Fibroblast of lung (primary cell): ENCODE data around the gene HS3ST6. TPM values are rescaled to one million over a fixed set of nuclear protein-coding genes. Genes with fewer than 3 reads are reported as not detected.
A peak's percentile ranks its signal among the peaks of the same experiment; 100 is the strongest.

Source experiments
- DNase-seq, 2 donors: peaks; one replicate each; pipeline versions ENCODE4 v3.0.0 to v3.0.0-alpha.2; 2010; ENCODE audit warnings: low read depth in 2 of 2
- H2AFZ ChIP-seq: 2 replicates; pipeline ENCODE4 v1.5.1; 2012; ENCODE audit warnings: low read length, control low read depth, inconsistent platforms
- H3K27ac ChIP-seq: 2 replicates; pipeline ENCODE4 v1.5.1; 2011; ENCODE audit warnings: low read length, control low read depth; ENCODE audit not compliant: insufficient read depth
- H3K27me3 ChIP-seq: 2 replicates; pipeline ENCODE4 v1.5.1; 2011; ENCODE audit warnings: mild to moderate bottlenecking, low read length; ENCODE audit not compliant: control insufficient read depth, insufficient read depth
- H3K36me3 ChIP-seq: 2 replicates; pipeline ENCODE4 v1.5.1; 2011; ENCODE audit warnings: low read length; ENCODE audit not compliant: control insufficient read depth, insufficient read depth
- H3K4me1 ChIP-seq: 2 replicates; pipeline ENCODE4 v1.5.1; 2011; ENCODE audit warnings: low read length; ENCODE audit not compliant: control insufficient read depth, insufficient read depth; ENCODE audit errors: extremely low read depth
- H3K4me2 ChIP-seq: 2 replicates; pipeline ENCODE4 v1.5.1; 2011; ENCODE audit warnings: low read length, control low read depth; ENCODE audit not compliant: insufficient read depth; ENCODE audit errors: extremely low read depth
- H3K4me3 ChIP-seq, 4 experiments: fragments of 200-600 bp in 1 of 4; sonication (generic) in 1 of 4; replicated peaks in 1 of 4; 2 replicates each; pipeline ENCODE4 v1.5.1; 2011 to 2016; ENCODE audit warnings: low read length in 4 of 4, low read depth in 3 of 4, mild to moderate bottlenecking in 3 of 4, control low read depth in 2 of 4, inconsistent platforms in 1 of 4, mixed read lengths in 1 of 4; ENCODE audit not compliant: insufficient read depth in 1 of 4; ENCODE audit errors: control extremely low read depth in 1 of 4
- H3K79me2 ChIP-seq: 2 replicates; pipeline ENCODE4 v1.5.1; 2012; ENCODE audit warnings: mild to moderate bottlenecking, low read length, inconsistent platforms; ENCODE audit not compliant: control insufficient read depth, insufficient read depth
- H3K9ac ChIP-seq: 2 replicates; pipeline ENCODE4 v1.5.1; 2011; ENCODE audit warnings: mild to moderate bottlenecking, low read length, control low read depth; ENCODE audit not compliant: insufficient read depth
- H3K9me3 ChIP-seq: 2 replicates; pipeline ENCODE4 v1.5.1; 2012; ENCODE audit warnings: low read depth, low read length; ENCODE audit not compliant: control insufficient read depth, insufficient read depth
- H4K20me1 ChIP-seq: 2 replicates; pipeline ENCODE4 v1.5.1; 2011; ENCODE audit warnings: low read length; ENCODE audit not compliant: control insufficient read depth, insufficient read depth; ENCODE audit errors: extremely low read depth
- EZH2 ChIP-seq: IDR thresholded peaks from 2 replicates; pipeline ENCODE4 v1.5.1; 2012; ENCODE audit warnings: low read length, control low read depth, mild to moderate bottlenecking; ENCODE audit errors: missing control alignments
- polyA plus RNA-seq, 2 donors: library from polyadenylated mRNA; depleted of rRNA in 1 of 2; stranded (reverse) in 1 of 2; unstranded in 1 of 2; fragments of >200 nt; gene quantifications; 2 replicates each; pipeline ENCODE4 v1.2.1, GENCODE V29; 2011 to 2012; ENCODE audit warnings: missing spikeins in 1 of 2
- total RNA-seq: library from RNA; depleted of rRNA; stranded (reverse); fragments of >200 nt; gene quantifications from 2 replicates; pipeline ENCODE4 v1.2.1, GENCODE V29; 2014
- TF ChIP-seq, protein P1 (sequence below), 2 donors: IDR thresholded peaks in 1 of 2; conservative IDR thresholded peaks in 1 of 2; 1 replicate in 1 of 2; 2 replicates in 1 of 2; pipeline ENCODE4 v1.5.1; 2011 to 2012; ENCODE audit warnings: low read length in 2 of 2, control low read depth in 1 of 2, inconsistent platforms in 1 of 2, low read depth in 1 of 2, mild to moderate bottlenecking in 1 of 2

HS3ST6 gene
- total and polyA plus RNA-seq, 2 donors (not counting 1 experiment from before 2014, with no cell fraction given) = not detected

DNA sequence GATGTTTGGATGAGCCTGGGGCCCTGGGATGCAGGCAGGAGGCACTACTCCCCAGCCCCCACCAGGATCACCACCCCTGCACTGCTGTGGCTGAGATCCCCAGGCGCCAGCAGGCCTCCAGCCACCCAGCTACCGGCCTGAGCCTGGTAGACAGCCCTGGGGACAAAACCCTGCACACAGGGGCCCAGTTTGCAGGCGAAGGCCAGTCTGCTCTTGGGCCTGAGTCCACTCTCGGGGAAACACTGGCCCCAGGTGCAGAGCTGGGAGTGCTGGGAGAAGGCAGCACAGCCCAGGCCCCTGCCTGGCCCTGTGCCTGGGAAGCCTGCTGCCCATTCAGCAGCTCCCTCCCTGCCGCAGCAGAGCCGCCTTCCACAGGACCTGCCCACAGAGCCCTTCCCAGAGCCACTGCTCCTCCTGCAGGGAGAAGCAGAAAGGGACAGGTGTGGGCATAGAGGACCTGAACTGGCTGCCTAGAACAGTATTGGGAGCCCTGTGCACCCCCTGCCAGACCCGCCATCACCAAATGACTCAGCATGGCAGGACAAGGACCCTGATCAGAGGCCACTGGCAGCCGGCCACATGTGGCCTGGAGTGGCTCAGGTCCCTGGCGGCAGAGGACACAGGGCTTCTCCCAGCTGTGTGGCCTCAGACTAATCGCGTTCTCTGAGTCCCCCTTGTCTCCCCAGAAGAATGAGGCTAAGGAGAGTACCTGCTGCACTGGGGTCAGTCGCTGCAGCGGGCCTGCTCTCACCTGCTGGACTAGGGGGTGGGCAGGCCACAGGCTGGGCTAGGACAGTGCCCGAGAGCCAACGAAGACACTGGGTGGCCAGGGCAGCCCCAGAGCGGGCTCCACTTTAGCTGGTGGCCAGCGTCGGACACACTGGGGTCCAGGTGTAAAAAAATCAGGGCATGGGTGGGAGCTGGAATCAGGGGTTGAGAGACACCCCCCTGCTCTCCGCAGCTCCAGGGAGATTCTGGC is 14.1 kb upstream of the HS3ST6 start:
- no peak overlapping the region for H2AFZ ChIP-seq
- H3K27me3 ChIP-seq = no peaks in the 10 kb centered on the region
- no peak overlapping the region for H3K27ac ChIP-seq
- no peak overlapping the region for H3K4me2 ChIP-seq
- no peak overlapping the region for H3K4me3 ChIP-seq
- DNase-seq = peak; percentile 5 to 23
- no peak overlapping the region for H3K9ac ChIP-seq
- no peaks in the 10 kb centered on the region for H3K36me3 ChIP-seq
- H3K4me1 ChIP-seq = no peaks in the 10 kb centered on the region
- TF ChIP-seq, protein P1, sequence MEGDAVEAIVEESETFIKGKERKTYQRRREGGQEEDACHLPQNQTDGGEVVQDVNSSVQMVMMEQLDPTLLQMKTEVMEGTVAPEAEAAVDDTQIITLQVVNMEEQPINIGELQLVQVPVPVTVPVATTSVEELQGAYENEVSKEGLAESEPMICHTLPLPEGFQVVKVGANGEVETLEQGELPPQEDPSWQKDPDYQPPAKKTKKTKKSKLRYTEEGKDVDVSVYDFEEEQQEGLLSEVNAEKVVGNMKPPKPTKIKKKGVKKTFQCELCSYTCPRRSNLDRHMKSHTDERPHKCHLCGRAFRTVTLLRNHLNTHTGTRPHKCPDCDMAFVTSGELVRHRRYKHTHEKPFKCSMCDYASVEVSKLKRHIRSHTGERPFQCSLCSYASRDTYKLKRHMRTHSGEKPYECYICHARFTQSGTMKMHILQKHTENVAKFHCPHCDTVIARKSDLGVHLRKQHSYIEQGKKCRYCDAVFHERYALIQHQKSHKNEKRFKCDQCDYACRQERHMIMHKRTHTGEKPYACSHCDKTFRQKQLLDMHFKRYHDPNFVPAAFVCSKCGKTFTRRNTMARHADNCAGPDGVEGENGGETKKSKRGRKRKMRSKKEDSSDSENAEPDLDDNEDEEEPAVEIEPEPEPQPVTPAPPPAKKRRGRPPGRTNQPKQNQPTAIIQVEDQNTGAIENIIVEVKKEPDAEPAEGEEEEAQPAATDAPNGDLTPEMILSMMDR (conservative IDR thresholded peaks at IDR 0.05 in 1 of 2, IDR thresholded peaks at IDR 0.05 in 1 of 2; ENCODE audit: low read depth in 1 of 2, low read length in 2 of 2) = no peak
- no peak for TF ChIP-seq EZH2
- H4K20me1 ChIP-seq = no peaks in the 10 kb centered on the region
- no peaks in the 10 kb centered on the region for H3K9me3 ChIP-seq
- no peaks in the 10 kb centered on the region for H3K79me2 ChIP-seq

DNA sequence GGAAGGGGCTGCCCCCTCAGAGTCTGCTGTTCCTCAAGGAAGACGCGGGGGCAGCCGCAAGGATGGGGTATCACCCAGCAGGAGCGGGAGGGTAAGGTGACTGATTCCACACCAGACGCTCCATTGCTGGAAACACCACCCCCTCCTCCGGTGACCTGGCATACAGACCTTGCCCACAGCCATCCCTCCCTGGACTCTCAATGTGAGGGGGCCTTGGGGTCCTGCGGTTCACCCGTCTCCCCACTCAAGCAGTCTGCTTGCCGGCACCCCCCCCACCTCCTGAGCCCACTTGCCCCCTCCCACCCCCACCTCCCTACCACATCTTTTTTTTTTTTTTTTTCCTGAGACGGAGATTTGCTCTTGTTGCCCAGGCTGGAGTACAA is 12.1 kb upstream of the HS3ST6 start:
- Histone ChIP-seq H3K27ac (no peak overlapping the region), H3K9me3 (no peaks in the 10 kb centered on the region), H2AFZ (no peak overlapping the region), H3K79me2 (no peaks in the 10 kb centered on the region), H3K9ac (no peak overlapping the region), H3K4me3 (no peak overlapping the region), H3K36me3 (no peaks in the 10 kb centered on the region), H3K27me3 (no peaks in the 10 kb centered on the region), H4K20me1 (no peaks in the 10 kb centered on the region), H3K4me2 (no peak overlapping the region), H3K4me1 (no peaks in the 10 kb centered on the region)
- DNase-seq = no peak
- TF ChIP-seq, protein P1 (conservative IDR thresholded peaks at IDR 0.05 in 1 of 2, IDR thresholded peaks at IDR 0.05 in 1 of 2; ENCODE audit: low read depth in 1 of 2, low read length in 2 of 2) = no peak
- no peak for TF ChIP-seq EZH2

DNA sequence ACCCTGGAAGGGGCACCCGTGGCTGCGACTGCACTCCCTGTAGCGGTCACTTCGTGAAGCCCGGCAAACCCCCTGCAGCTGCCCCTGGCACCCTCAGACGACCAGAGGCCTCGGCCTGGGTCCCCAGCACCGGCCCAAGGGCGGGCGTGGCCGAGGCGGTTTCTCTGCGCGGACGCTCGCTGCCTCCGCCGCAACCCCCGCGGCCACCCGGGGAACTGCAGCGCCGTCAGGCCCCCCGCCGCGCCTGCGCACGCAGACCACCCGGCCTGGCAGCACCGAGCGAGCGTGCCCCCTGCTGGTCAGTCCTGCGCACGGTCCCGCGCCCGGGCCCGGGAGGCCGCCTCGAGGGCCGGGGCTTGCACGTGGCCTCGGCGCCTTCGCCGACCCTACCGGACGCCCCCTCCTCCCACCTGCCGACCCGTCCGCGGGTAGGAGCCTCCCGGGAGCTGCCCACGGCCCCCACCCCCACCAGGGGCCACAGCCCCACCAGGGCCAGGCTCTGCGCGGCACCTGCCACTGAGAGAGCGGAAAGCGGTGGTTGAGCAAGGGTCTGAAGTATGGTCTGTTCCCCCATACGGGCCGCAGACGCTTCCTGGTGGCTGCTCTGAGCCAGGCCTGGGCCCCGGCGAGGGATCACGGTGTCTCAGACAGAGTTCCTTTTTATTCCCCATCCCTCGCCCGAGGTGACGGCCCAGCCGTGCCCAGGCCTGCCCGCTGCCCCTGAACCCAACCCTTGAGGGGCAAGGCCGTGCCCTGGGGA is 11.5 kb upstream of the HS3ST6 start:
- peak overlapping the region; percentile 68 for H3K4me2 ChIP-seq
- H3K27ac ChIP-seq = no peak overlapping the region

More for the DNA sequence above, 11.5 kb upstream of the HS3ST6 start:
- Histone ChIP-seq H3K79me2 (no peaks in the 10 kb centered on the region), H3K36me3 (no peaks in the 10 kb centered on the region), H3K4me3 (peak overlapping the region; percentile 29 to 58 (median 32)), H3K9ac (peak overlapping the region; percentile 46), H3K27me3 (peaks cover 1% of the 10 kb centered on the region), H3K4me1 (no peaks in the 10 kb centered on the region), H4K20me1 (no peaks in the 10 kb centered on the region), H2AFZ (peak overlapping the region; percentile 65), H3K9me3 (no peaks in the 10 kb centered on the region)
- no peak for TF ChIP-seq EZH2
- TF ChIP-seq, protein P1 (conservative IDR thresholded peaks at IDR 0.05 in 1 of 2, IDR thresholded peaks at IDR 0.05 in 1 of 2; ENCODE audit: low read depth in 1 of 2, low read length in 2 of 2) = peak; percentile 47 to 75
- peak; percentile 67 to 80 for DNase-seq
